Measurements from ENCODE around the gene ASCL4.

- no peak for TF ChIP-seq POLR2A (IDR thresholded peaks at IDR 0.05; ENCODE audit: low read length)
- no peak for TF ChIP-seq GATA1 (IDR thresholded peaks at IDR 0.05; ENCODE audit: low read depth, low read length)
Measured at GRCh38 chr12:107731366-107731765, 43.1 kb upstream of the ASCL4 start.
